ENCODE measurements around the gene EEFSEC. TPM values are rescaled to one million over a fixed set of nuclear protein-coding genes. Genes with fewer than 3 reads are reported as not detected.

EEFSEC gene
- total RNA-seq, 1 donor from 2014 or later, result 6.1 TPM

- Mint-ChIP-seq H3K36me3 (ENCODE audit: low read depth, unreplicated experiment) (peaks cover 1% of the 10 kb centered on the region), H3K4me3 (ENCODE audit: unreplicated experiment) (no peak overlapping the region), H3K27me3 (ENCODE audit: low read depth, unreplicated experiment) (peaks cover 47% of the 10 kb centered on the region), H3K27ac (ENCODE audit: unreplicated experiment) (no peak overlapping the region), H3K4me1 (ENCODE audit: low read depth, unreplicated experiment) (peaks cover 5% of the 10 kb centered on the region), H3K9me3 (ENCODE audit: unreplicated experiment) (no peaks in the 10 kb centered on the region)
- Histone ChIP-seq H3K9ac (ENCODE audit: low read length) (no peak overlapping the region), H3K27ac (ENCODE audit: low read depth, low read length) (no peak overlapping the region), H2AFZ (ENCODE audit: low read depth, low read length) (no peak overlapping the region), H3K4me1 (ENCODE audit: insufficient read depth, low read length) (peaks cover 16% of the 10 kb centered on the region), H4K20me1 (ENCODE audit: insufficient read depth, low read length) (peaks cover 41% of the 10 kb centered on the region), H3K9me3 (ENCODE audit: insufficient read depth, low read depth, low read length) (no peaks in the 10 kb centered on the region), H3K27me3 (ENCODE audit: insufficient read depth, low read length) (peaks cover 3% of the 10 kb centered on the region), H3K4me3 (ENCODE audit: insufficient read depth, low read depth, low read length) (no peak overlapping the region), H3K4me2 (ENCODE audit: low read length) (no peak overlapping the region), H3K79me2 (ENCODE audit: insufficient read depth, low read length) (no peaks in the 10 kb centered on the region), H3K36me3 (ENCODE audit: insufficient read depth, low read length) (no peaks in the 10 kb centered on the region)
- DNase-seq (ENCODE audit: low read depth), result no peak
- TF ChIP-seq CTCF (IDR thresholded peaks at IDR 0.05; ENCODE audit: insufficient read depth, low read depth, low read length), result no peak
- no peak for FAIRE-seq
These were observed 260.3 kb downstream of the EEFSEC start for GRCh38 chr3:128413413-128414205.

- Histone ChIP-seq H3K4me2 (ENCODE audit: low read length) (no peak overlapping the region), H4K20me1 (ENCODE audit: insufficient read depth, low read length) (peaks cover 30% of the 10 kb centered on the region), H3K79me2 (ENCODE audit: insufficient read depth, low read length) (no peaks in the 10 kb centered on the region), H3K9ac (ENCODE audit: low read length) (no peak overlapping the region), H3K27ac (ENCODE audit: low read depth, low read length) (no peak overlapping the region), H3K4me1 (ENCODE audit: insufficient read depth, low read length) (peaks cover 16% of the 10 kb centered on the region), H3K36me3 (ENCODE audit: insufficient read depth, low read length) (no peaks in the 10 kb centered on the region), H3K4me3 (ENCODE audit: insufficient read depth, low read depth, low read length) (no peak overlapping the region), H2AFZ (ENCODE audit: low read depth, low read length) (no peak overlapping the region), H3K27me3 (ENCODE audit: insufficient read depth, low read length) (peaks cover 13% of the 10 kb centered on the region), H3K9me3 (ENCODE audit: insufficient read depth, low read depth, low read length) (peaks cover 7% of the 10 kb centered on the region)
- H3K27me3 Mint-ChIP-seq (ENCODE audit: low read depth, unreplicated experiment), result peaks cover 52% of the 10 kb centered on the region
- TF ChIP-seq EZH2 (IDR thresholded peaks at IDR 0.05; ENCODE audit: insufficient read depth, low read length) (no peak), CTCF (IDR thresholded peaks at IDR 0.05; ENCODE audit: insufficient read depth, low read depth, low read length) (no peak)
- peaks cover 5% of the 10 kb centered on the region for H3K36me3 Mint-ChIP-seq (ENCODE audit: low read depth, unreplicated experiment)
- FAIRE-seq (no peak), DNase-seq (ENCODE audit: low read depth) (no peak)
- H3K4me1 Mint-ChIP-seq (ENCODE audit: low read depth, unreplicated experiment), result peaks cover 5% of the 10 kb centered on the region
- H3K27ac Mint-ChIP-seq (ENCODE audit: unreplicated experiment), result no peak overlapping the region
- H3K4me3 Mint-ChIP-seq (ENCODE audit: unreplicated experiment), result no peak overlapping the region
- peaks cover 6% of the 10 kb centered on the region for H3K9me3 Mint-ChIP-seq (ENCODE audit: unreplicated experiment)
These were observed 262.0 kb downstream of the EEFSEC start for GRCh38 chr3:128415200-128415772.
